HepG2 (cell line): Measurements from ENCODE around the gene SIVA1. TPM values are rescaled to one million over a fixed set of nuclear protein-coding genes. Genes with fewer than 3 reads are reported as not detected.

Experiments
- AGO2 ChIP-seq: fragments of 200-400 bp; formaldehyde crosslinking; optimal IDR thresholded peaks from 2 replicates; pipeline ENCODE3; 2017; ENCODE audit warnings: mild to moderate bottlenecking, low read depth, low read length, moderate library complexity
- CEBPG ChIP-seq: IDR thresholded peaks from 2 replicates; pipeline ENCODE4 v1.6.1; 2016
- KAT8 ChIP-seq: IDR thresholded peaks from 2 replicates; pipeline ENCODE4 v1.6.1; 2016; ENCODE audit warnings: missing genetic modification reagents, missing compliant biosample characterization
- MTF2 ChIP-seq: sonication (generic); formaldehyde crosslinking; IDR thresholded peaks from 2 replicates; pipeline ENCODE4 v1.5.0; 2020; ENCODE audit warnings: missing genetic modification reagents, borderline replicate concordance
- PAF1 ChIP-seq: IDR thresholded peaks from 2 replicates; pipeline ENCODE4 v1.6.1; 2016; ENCODE audit warnings: missing genetic modification reagents, missing compliant biosample characterization
- SMAD9 ChIP-seq: sonication (generic); formaldehyde crosslinking; IDR thresholded peaks from 2 replicates; pipeline ENCODE4 v1.5.1; 2020; ENCODE audit warnings: mild to moderate bottlenecking, missing genetic modification reagents
- TARDBP ChIP-seq: sonication (generic); formaldehyde crosslinking; IDR thresholded peaks from 2 replicates; pipeline ENCODE4 v1.8.0; 2022; ENCODE audit warnings: mild to moderate bottlenecking, missing genetic modification reagents
- TEAD3 ChIP-seq: optimal IDR thresholded peaks from 2 replicates; pipeline ENCODE3; 2016; ENCODE audit warnings: borderline replicate concordance
- ZC3H13 ChIP-seq: sonication (generic); formaldehyde crosslinking; IDR thresholded peaks from 2 replicates; pipeline ENCODE4 v1.8.1; 2023; ENCODE audit warnings: mild to moderate bottlenecking, missing genetic modification reagents, moderate library complexity
- ZFP82 ChIP-seq: sonication (generic); formaldehyde crosslinking; IDR thresholded peaks from 2 replicates; pipeline ENCODE4 v1.5.1; 2020; ENCODE audit warnings: mild to moderate bottlenecking, missing genetic modification reagents, borderline replicate concordance
- ZKSCAN1 ChIP-seq: fragments of 150-350 bp; IDR thresholded peaks from 2 replicates; pipeline ENCODE4 v1.6.1; 2014; ENCODE audit warnings: low read length
- ZNF10 ChIP-seq: sonication (generic); formaldehyde crosslinking; IDR thresholded peaks from 2 replicates; pipeline ENCODE4 v1.4.0; 2020; ENCODE audit warnings: mild to moderate bottlenecking, low read depth, missing genetic modification reagents, borderline replicate concordance
- ZNF264 ChIP-seq: sonication (generic); formaldehyde crosslinking; IDR thresholded peaks from 2 replicates; pipeline ENCODE4 v1.4.0; 2020; ENCODE audit warnings: missing genetic modification reagents
- ZNF30 ChIP-seq: sonication (generic); formaldehyde crosslinking; IDR thresholded peaks from 2 replicates; pipeline ENCODE4 v1.5.0; 2020; ENCODE audit warnings: mild to moderate bottlenecking, missing genetic modification reagents
- ZNF326 ChIP-seq: sonication (generic); formaldehyde crosslinking; IDR thresholded peaks from 2 replicates; pipeline ENCODE4 v1.4.0; 2020; ENCODE audit warnings: missing genetic modification reagents, borderline replicate concordance
- ZNF329 ChIP-seq: sonication (generic); formaldehyde crosslinking; IDR thresholded peaks from 2 replicates; pipeline ENCODE4 v1.9.0; 2021; ENCODE audit warnings: low read depth, mild to moderate bottlenecking, missing genetic modification reagents
- ZNF75D ChIP-seq: sonication (generic); formaldehyde crosslinking; IDR thresholded peaks from 2 replicates; pipeline ENCODE4 v1.8.1; 2023; ENCODE audit warnings: missing genetic modification reagents, mild to moderate bottlenecking, borderline replicate concordance
- ZSCAN21 ChIP-seq: sonication (generic); formaldehyde crosslinking; IDR thresholded peaks from 2 replicates; pipeline ENCODE4 v1.8.0; 2022; ENCODE audit warnings: mild to moderate bottlenecking, missing genetic modification reagents, moderate library complexity, borderline replicate concordance
- polyA plus RNA-seq, 8 experiments: library from polyadenylated mRNA; depleted of rRNA in 3 of 8; stranded (reverse) in 7 of 8; unstranded in 1 of 8; fragments of >200 nt; fragmentation: Illumina TruSeq in 4 of 8; extraction: Trizol in 4 of 8; gene quantifications; 2 replicates each; pipeline versions ENCODE4 v1.2.1 to v1.2.3, GENCODE V29; 2011 to 2016; ENCODE audit warnings: low read depth in 4 of 8, missing spikeins in 1 of 8, mixed read lengths in 1 of 8; ENCODE audit not compliant: insufficient read depth in 1 of 8
- total RNA-seq, 5 experiments: library from RNA; depleted of rRNA; stranded (reverse); fragments of >200 nt; fragmentation: Illumina TruSeq; extraction: Trizol; gene quantifications; 2 replicates each; pipeline ENCODE4 v1.2.3, GENCODE V29; 2016; ENCODE audit warnings: low read depth in 1 of 5
- TF ChIP-seq, protein P1 (sequence below), 2 experiments: sonication (generic) in 1 of 2; formaldehyde crosslinking in 1 of 2; IDR thresholded peaks; 2 replicates each; pipeline versions ENCODE4 v1.6.1 to v1.9.0; 2014 to 2022; ENCODE audit warnings: antibody characterized with exemption in 1 of 2, borderline replicate concordance in 1 of 2, inconsistent platforms in 1 of 2, low read depth in 1 of 2, missing genetic modification reagents in 1 of 2
- TF ChIP-seq, protein P2 (sequence below): sonication (generic); formaldehyde crosslinking; IDR thresholded peaks from 2 replicates; pipeline ENCODE4 v1.8.1; 2023; ENCODE audit warnings: mild to moderate bottlenecking, missing genetic modification reagents
- TF ChIP-seq, protein P3 (sequence below): sonication (generic); formaldehyde crosslinking; IDR thresholded peaks from 2 replicates; pipeline ENCODE4 v1.4.0; 2020; ENCODE audit warnings: mild to moderate bottlenecking, missing genetic modification reagents

Gene SIVA1
- total and polyA plus RNA-seq, 2 of the 13 experiments (the other 11 are each of a cell fraction or from before 2014, with no cell fraction given) = 123 to 186 TPM

DNA sequence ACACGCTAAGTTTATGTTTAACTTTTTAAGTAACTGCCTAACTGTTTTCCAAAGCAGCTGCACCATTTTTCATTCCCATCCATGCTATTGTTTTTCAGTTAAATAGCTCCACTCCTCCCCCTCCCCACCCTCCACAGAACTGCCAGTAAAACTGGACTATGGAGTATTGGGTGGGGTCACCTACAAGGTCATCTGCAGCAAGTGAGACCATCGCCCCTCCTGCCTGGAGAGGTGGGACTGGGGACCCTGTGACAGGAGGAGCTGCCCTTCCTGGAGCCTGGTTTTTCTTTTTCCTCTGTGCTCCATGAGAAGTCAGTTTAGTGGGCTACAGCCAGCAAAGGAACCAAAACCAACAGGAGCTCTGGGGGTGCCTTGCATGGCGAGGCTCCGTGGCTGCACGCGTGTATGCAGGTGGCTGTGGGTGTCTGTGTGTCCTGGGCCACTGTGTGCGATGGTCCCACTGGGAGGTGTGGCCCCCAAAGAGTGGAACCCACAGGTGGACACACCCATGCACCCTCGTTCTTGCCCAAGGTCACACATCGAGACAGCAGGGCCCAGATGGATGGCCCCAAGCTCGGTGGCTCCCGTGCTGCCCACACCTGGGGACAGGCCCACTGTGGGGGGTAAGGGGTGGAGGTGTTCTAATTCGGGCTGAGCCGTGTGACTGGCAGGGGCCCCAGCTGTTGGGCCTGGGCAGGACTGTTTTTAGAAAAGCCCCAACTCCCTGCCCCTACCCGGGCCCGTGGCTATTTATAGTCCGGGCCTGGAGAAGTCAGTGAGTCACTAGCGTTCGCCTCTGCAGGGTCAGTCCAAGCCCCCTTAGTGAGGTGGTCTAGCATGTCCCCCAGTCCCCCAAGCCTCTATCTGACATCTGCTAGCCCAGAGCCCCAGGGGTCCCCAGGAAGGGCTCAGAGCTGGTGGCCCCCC lies 31.2 kb upstream of the SIVA1 start (continued):
- TF ChIP-seq TARDBP (CRISPR knock-in tag) (peak; percentile 58; the same call in 1 of the 2 replicates), SMAD9 (no peak), KAT8 (CRISPR knock-in tag) (no peak), ZC3H13 (peak; percentile 69), ZNF10 (CRISPR knock-in tag) (no peak), CEBPG (no peak), PAF1 (no peak), ZNF329 (CRISPR knock-in tag) (no peak), ZFP82 (no peak), TEAD3 (CRISPR knock-in tag) (no peak), ZNF326 (no peak), AGO2 (peak; percentile 40), MTF2 (CRISPR knock-in tag) (no peak), ZSCAN21 (CRISPR knock-in tag) (no peak), ZNF75D (CRISPR knock-in tag) (no peak), ZKSCAN1 (no peak), ZNF30 (no peak), ZNF264 (CRISPR knock-in tag) (no peak)
- TF ChIP-seq, protein P1, sequence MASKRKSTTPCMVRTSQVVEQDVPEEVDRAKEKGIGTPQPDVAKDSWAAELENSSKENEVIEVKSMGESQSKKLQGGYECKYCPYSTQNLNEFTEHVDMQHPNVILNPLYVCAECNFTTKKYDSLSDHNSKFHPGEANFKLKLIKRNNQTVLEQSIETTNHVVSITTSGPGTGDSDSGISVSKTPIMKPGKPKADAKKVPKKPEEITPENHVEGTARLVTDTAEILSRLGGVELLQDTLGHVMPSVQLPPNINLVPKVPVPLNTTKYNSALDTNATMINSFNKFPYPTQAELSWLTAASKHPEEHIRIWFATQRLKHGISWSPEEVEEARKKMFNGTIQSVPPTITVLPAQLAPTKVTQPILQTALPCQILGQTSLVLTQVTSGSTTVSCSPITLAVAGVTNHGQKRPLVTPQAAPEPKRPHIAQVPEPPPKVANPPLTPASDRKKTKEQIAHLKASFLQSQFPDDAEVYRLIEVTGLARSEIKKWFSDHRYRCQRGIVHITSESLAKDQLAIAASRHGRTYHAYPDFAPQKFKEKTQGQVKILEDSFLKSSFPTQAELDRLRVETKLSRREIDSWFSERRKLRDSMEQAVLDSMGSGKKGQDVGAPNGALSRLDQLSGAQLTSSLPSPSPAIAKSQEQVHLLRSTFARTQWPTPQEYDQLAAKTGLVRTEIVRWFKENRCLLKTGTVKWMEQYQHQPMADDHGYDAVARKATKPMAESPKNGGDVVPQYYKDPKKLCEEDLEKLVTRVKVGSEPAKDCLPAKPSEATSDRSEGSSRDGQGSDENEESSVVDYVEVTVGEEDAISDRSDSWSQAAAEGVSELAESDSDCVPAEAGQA (IDR thresholded peaks at IDR 0.05; ENCODE audit: low read depth) = no peak
- TF ChIP-seq, protein P1 (CRISPR knock-in tag; IDR thresholded peaks at IDR 0.05; ENCODE audit: borderline replicate concordance) = no peak
- TF ChIP-seq, protein P2, sequence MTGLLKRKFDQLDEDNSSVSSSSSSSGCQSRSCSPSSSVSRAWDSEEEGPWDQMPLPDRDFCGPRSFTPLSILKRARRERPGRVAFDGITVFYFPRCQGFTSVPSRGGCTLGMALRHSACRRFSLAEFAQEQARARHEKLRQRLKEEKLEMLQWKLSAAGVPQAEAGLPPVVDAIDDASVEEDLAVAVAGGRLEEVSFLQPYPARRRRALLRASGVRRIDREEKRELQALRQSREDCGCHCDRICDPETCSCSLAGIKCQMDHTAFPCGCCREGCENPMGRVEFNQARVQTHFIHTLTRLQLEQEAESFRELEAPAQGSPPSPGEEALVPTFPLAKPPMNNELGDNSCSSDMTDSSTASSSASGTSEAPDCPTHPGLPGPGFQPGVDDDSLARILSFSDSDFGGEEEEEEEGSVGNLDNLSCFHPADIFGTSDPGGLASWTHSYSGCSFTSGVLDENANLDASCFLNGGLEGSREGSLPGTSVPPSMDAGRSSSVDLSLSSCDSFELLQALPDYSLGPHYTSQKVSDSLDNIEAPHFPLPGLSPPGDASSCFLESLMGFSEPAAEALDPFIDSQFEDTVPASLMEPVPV (CRISPR knock-in tag) = no peak
- TF ChIP-seq, protein P3, sequence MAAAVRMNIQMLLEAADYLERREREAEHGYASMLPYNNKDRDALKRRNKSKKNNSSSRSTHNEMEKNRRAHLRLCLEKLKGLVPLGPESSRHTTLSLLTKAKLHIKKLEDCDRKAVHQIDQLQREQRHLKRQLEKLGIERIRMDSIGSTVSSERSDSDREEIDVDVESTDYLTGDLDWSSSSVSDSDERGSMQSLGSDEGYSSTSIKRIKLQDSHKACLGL (CRISPR knock-in tag) = 0 out of 2 replicates have a peak, but pooled peaks have one; percentile 29
